ENCODE measurements around the gene GALNT9.

GRCh38 chr12:132178316-132178715, 151.1 kb downstream of the GALNT9 start:
- TF ChIP-seq SP1 (IDR thresholded peaks at IDR 0.05) (no peak), L3MBTL2 (conservative IDR thresholded peaks at IDR 0.05) (no peak), BHLHE40 (IDR thresholded peaks at IDR 0.05; ENCODE audit: borderline replicate concordance) (no peak), ELF4 (IDR thresholded peaks at IDR 0.05) (no peak), LEF1 (IDR thresholded peaks at IDR 0.05; ENCODE audit: borderline replicate concordance) (no peak), PKNOX1 (IDR thresholded peaks at IDR 0.05) (no peak), FOXA1 (IDR thresholded peaks at IDR 0.05) (no peak), NFRKB (IDR thresholded peaks at IDR 0.05) (no peak), FOXK2 (IDR thresholded peaks at IDR 0.05) (no peak), ARNT (IDR thresholded peaks at IDR 0.05) (no peak), SUZ12 (IDR thresholded peaks at IDR 0.05) (no peak)

Measured in HEK293T (cell line).